TTC549 (cell line): Measurements from ENCODE around the gene FAM200C.
"Not testable (repeated sequence)": the region's sequence is repeated elsewhere in the genome, so short reads cannot be mapped to it uniquely, and the experiment has no call there.

Source experiments
- FAIRE-seq: peaks from 2 replicates; lab custom pipeline; 2012; peaks lifted over from hg19 to GRCh38; lab: Jason Lieb, UNC

FAM200C gene

DNA sequence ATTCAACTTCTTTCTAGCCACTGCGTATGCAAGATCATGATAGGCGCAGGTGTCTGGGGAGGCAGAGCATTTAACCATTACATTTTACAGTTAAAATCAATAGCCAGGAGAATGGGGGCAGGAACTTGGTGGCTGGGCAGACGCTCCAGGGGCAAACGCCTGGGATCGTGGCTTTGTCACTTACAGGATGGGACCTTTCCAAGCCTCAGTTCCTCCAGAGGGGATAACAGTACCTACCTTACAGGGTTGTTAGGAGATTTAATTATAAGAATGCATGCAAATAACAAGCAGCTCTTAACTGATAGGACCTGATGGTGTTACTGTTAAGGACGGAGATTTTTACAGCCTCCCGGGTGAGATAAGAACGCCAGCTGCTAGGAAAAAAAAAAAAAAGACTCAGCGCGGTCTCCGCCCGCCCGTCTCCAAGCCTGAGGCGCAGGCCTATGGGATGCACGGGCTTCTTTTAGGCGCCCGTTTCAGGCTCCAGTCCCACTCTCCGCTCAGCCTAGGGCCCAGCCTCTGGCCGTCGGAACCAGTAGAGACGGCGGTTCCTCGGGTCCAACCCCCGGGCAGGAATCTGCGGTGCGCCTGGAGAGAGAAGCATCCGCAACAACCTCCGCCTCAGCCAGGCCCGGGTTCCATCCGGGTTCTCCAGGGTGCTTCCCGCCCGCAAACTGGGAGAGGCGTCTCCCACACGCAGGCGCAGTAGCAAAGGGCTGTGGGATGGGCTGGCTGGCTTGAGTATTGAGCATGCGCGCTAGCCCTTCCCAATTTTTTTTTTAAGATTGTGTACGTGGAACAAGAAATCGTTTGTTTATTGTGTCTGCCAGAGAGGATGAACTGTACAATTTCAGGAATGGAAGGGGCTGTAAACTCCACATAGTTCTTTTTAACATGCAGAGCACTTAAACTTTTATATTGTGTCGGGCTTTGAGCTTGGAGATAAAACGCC lies at the start of gene FAM200C:
Gene FAM200C (minus strand): TSS at position 653 of the 952 bp plus-strand sequence. CDS start 4,564 bp downstream, outside the sequence.
- peak; percentile 84 for FAIRE-seq

DNA sequence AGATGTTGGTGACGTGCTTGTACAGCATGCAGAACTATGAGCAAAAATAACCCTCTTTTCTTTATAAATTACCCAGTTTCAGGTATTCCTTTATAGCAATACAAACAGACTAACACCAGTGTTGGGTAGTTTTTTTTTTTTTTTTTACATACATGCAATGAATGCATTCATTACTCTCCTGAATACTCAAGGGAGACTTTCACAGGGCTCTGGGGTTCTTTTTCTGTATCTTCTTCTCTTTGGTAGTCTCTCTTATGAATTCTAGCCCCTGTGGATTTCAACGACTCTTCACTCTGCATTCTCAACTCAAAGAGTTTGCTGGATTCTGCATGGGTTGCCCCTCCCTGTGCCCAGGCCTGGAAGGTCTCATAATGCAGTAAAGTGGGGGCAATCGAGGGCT lies 49.6 kb upstream of the FAM200C start:
- FAIRE-seq: no peak

GRCh38 chr5:160448886-160449285 lies 49.0 kb upstream of the FAM200C start:
- no peak for FAIRE-seq

DNA sequence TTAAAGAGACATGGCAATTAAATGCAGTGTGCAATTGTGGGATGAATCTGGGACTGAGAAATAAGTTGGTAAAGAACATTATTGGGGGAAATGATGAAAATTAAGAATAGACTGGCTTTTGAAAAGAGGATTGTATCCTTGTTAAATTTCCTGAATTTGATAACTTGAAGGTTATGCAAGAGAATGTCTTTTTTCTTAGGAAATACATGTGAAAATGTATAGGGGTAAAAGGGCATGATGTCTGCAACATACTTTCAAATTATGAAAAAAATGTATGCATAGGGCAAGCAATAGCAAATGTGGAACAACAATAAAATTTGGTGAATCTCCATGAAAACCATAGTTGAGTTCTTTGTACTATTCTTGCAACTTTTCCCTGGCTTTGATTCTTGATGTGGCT lies 45.9 kb upstream of the FAM200C start:
- FAIRE-seq: no peak

DNA sequence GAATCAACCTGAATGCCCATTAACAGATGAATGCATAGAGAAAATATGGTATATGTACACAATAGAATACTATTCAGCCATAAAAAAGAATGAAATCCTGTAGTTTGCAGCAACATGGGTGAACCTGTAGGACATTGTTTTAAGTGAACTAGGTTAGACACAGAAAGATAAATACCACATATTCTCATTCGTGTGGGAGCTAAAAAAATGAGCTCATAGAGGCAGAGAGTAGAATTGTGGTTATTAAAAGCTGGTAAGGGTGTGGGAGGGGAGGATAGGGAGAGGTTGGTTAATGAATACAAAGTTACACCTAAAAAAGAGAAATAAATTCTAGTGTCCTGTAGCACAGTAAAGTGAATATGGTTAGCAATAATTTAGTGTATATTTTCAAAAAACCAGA lies 45.3 kb upstream of the FAM200C start:
- no peak for FAIRE-seq

DNA sequence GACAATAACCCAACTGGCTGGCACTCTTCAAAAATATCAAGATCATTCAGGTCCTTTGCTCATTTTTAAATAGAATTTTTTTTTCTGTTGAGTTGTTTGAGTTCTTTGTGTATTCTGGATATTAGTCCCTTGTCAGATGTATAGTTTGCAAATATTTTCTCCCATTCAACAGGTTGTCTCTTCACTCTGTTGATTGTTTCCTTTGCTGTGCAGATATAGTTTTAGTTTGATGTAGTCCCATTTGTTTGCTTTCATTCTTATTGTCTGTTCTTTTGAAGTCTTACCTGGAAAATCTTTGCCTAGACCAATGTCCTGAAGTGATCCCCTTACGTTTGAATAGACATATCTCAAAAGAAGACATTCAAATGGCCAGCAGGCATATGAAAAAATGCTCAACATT lies 44.6 kb upstream of the FAM200C start:
- no peak for FAIRE-seq

- FAIRE-seq: no peak
Observed at GRCh38 chr5:160442824-160443431, 43.1 kb upstream of the FAM200C start.

- no peak for FAIRE-seq
Observed at GRCh38 chr5:160441311-160441781, 41.5 kb upstream of the FAM200C start.

DNA sequence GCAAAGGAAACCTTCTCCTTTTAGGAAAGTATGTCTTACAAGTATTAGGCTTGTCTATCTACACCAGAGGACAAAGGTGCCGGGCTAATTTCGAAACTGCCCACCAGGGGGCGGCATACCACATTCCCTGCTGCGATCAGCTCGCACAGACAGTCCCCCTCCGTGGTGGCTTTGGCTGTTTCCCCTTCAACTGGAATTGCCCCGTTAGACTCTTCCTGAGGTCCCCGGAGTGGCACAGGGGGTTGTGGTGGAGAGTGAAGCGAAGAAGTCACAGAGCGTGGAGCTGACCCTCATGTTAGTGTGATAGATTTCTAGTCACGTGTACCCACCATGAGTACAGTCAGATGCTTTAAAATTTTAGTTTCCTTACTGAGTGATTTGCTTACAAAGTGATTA lies 39.3 kb upstream of the FAM200C start:
- peak; percentile 3 for FAIRE-seq

GRCh38 chr5:160438316-160439204 lies 38.7 kb upstream of the FAM200C start:
- no peak for FAIRE-seq

GRCh38 chr5:160437271-160437670 lies 37.4 kb upstream of the FAM200C start:
- FAIRE-seq: no peak

GRCh38 chr5:160436661-160437060 lies 36.8 kb upstream of the FAM200C start:
- FAIRE-seq: not testable (repeated sequence)

DNA sequence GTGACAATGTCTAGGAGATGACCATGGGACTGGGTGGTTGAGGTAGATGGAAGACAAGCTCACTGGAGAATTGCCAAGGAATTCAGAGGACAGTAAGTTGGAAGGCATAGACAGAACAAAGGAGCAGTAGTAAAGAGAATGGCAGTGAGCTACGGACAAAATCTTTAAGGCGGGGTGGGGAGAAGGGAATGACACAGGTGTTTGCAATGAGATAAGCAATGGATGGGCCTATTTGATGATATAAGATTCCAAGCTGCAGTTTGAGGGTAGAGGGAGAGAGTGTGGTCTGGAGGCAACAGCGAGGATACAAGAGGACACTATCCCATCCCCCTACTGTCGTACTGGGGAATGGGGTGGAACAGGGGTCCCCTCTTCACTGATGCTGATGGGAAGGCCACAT lies 36.2 kb upstream of the FAM200C start:
- FAIRE-seq: no peak

DNA sequence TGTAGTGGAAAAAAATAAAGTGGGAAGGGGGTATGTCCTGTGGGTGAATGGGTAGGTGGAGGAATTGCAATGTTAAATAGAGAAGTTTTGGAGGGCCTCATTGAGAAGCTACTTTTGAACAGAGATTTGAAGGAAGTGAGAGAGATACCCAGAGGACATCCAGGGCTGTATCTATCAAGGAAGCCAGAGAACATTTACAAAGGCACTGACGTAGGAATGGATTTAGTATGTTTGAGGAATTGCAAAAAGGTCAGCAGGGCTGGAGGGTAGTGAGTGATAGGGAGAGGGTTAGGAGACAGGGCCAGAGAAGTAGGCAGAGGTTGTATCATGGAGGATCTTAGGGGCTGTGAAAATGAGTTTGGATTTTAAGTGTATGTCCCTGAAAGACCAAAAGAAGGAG lies 35.7 kb upstream of the FAM200C start:
- no peak for FAIRE-seq

DNA sequence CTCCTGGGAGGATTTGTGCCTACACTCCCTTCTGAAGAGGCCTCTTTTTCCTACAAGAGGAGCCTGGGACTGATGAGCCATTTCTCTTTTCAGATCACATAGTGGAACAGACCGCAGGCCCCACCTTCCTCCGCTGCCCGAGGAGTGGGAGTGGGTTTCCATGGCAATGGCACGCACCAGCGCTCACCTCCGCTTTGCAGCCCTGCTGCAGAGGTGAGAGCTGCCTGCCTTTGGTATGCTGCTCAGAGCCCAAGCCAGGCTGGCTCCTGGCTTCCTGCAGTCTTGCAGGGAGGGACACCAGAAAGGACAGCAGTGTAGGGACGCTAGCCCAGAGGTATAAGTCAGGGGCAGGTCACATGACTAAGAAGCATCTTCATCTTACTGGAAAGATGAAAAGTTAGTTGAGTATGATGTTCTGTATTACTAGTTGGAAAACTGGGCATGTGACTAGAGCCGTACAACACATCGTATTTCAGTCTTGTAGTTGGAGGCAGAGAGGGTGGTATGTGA lies 34.2 kb upstream of the FAM200C start:
- no peak for FAIRE-seq

DNA sequence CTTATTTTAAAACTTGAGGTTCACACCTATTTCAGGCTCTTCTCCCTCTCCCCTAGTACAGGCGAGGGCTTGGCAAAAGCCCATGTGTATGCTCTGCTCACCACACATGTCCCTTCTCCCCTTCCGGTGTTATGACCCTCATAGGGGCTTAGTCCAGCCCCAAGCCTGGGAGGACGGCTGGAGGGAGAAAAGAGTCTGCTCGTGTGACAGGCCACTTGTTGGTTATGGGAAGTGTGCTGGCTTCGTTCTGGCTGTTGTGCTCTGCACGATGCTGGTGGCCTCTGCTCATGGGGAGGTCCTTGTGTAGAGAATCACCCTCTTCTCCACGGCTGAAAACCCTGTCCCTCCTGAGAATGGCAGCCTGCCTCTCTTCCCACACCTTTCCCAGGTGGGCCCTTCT lies 32.9 kb upstream of the FAM200C start:
- no peak for FAIRE-seq

DNA sequence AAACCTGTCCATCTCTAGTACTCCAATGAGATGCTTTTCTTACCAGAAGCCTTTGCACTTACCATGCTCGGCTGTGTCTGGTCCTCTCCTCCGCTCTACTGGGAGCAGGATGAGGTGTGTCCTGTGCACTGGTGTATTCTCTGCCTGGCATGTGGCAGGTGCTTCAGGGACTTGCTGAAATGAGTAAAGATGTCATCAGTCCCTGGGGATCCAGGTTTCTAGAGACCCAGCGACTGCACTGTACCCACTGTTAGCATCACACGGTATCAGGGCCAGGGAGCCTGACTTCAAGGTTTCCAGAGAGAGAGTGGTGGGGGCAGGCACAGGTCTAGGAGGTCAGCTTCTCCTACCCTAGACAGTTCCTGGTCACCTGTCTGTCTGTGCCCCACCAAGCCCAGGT lies 32.3 kb upstream of the FAM200C start:
- no peak for FAIRE-seq

- FAIRE-seq: no peak
Observed at GRCh38 chr5:160427607-160428006, 27.8 kb upstream of the FAM200C start.

- FAIRE-seq: no peak
Observed at GRCh38 chr5:160423099-160423498, 23.2 kb upstream of the FAM200C start.

- FAIRE-seq: peak; percentile 95
Observed at GRCh38 chr5:160421625-160422258, 21.9 kb upstream of the FAM200C start, which contains the start of gene PTTG1. PTTG1 (plus strand) TSS chr5:160421855; CDS start chr5:160422313, 458 bp downstream.

DNA sequence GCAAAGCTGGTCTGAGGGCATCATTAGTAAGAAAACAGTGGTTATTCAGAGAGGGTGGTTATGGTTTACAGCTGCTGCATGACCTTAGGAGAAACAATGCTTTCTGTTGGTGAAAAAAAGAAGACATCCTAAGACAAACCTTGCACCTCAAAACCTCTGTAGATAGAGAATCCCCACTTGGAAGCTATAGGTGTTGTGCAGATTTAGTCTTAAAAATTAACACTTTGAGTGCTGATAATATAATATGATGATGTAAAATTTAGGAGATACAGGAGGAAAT lies 20.4 kb upstream of the FAM200C start:
- FAIRE-seq: no peak
